Muscle of leg (tissue), 11 donors: ENCODE results near the gene PKD1L1. TPM values are rescaled to one million over a fixed set of nuclear protein-coding genes. Genes with fewer than 3 reads are reported as not detected.

Source experiments
- DNase-seq: peaks from one replicate; pipeline ENCODE4 v3.0.0; 2013
- H3K27ac ChIP-seq: one replicate; pipeline ENCODE4 v1.5.1; 2013; ENCODE audit warnings: mild to moderate bottlenecking, low read length, control low read depth
- H3K27me3 ChIP-seq: one replicate; pipeline ENCODE4 v1.6.1; 2013; ENCODE audit warnings: low read length; ENCODE audit not compliant: control insufficient read depth, insufficient read depth
- H3K36me3 ChIP-seq: one replicate; pipeline ENCODE4 v1.6.1; 2013; ENCODE audit warnings: low read length; ENCODE audit not compliant: control insufficient read depth, insufficient read depth
- H3K4me1 ChIP-seq: one replicate; pipeline ENCODE4 v1.6.1; 2013; ENCODE audit warnings: low read length; ENCODE audit not compliant: control insufficient read depth, insufficient read depth
- H3K4me3 ChIP-seq: one replicate; pipeline ENCODE4 v1.5.1; 2013; ENCODE audit warnings: low read length, control low read depth
- H3K9me3 ChIP-seq: replicated peaks from 2 replicates; pipeline ENCODE4 v1.6.1; 2013; ENCODE audit warnings: low read depth, low read length; ENCODE audit not compliant: control insufficient read depth
- WGBS: methylation state at CpG from one replicate; pipeline ENCODE4 v1.1.5; 2013; ENCODE audit warnings: missing lambda C conversion rate; ENCODE audit not compliant: insufficient coverage; 5-methylcytosine and 5-hydroxymethylcytosine counted together
- polyA plus RNA-seq, 8 donors: library from polyadenylated mRNA; unstranded; fragments of 120-200 nt; gene quantifications; one replicate each; pipeline versions ENCODE4 v1.2.1 to v1.2.3, GENCODE V29; 2013; ENCODE audit warnings: inconsistent platforms in 1 of 8, low replicate concordance in 1 of 8; ENCODE audit not compliant: insufficient read length in 8 of 8, insufficient read depth in 1 of 8
- total RNA-seq: library from RNA; stranded (reverse); fragments of 120-200 nt; gene quantifications from one replicate; pipeline ENCODE4 v1.2.4, GENCODE V29; 2013

PKD1L1 gene
- total and polyA plus RNA-seq, 9 donors, result 0.27 to 1.9 (median 0.59) TPM

DNA sequence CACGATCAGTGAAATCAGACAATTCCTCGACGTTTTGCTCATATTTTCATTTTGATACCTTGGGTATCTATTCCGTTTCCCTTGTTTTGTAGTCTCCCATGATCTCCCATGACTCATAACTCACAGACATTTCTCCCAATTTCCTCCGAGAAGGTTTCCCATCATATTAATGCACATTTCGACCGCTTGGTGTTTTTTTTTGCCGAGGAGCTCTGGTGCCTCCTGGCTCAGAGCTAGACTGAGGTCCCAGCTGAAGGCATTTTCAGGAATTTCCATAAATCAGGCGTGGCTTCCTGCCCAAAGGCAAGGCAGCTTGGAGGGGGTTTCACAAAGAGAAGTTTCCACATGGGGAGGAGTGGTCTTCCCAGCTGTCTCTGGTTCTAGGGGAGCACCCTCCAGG lies 218.1 kb downstream of the PKD1L1 start:
- Histone ChIP-seq H3K4me3 (no peak overlapping the region), H3K9me3 (no peaks in the 10 kb centered on the region), H3K4me1 (peaks cover under 1% of the 10 kb centered on the region), H3K36me3 (no peaks in the 10 kb centered on the region), H3K27ac (no peak overlapping the region), H3K27me3 (peaks cover 2% of the 10 kb centered on the region)
- no peak for DNase-seq
- WGBS, result 61% methylated on average over 6 of the region's 9 CpGs

DNA sequence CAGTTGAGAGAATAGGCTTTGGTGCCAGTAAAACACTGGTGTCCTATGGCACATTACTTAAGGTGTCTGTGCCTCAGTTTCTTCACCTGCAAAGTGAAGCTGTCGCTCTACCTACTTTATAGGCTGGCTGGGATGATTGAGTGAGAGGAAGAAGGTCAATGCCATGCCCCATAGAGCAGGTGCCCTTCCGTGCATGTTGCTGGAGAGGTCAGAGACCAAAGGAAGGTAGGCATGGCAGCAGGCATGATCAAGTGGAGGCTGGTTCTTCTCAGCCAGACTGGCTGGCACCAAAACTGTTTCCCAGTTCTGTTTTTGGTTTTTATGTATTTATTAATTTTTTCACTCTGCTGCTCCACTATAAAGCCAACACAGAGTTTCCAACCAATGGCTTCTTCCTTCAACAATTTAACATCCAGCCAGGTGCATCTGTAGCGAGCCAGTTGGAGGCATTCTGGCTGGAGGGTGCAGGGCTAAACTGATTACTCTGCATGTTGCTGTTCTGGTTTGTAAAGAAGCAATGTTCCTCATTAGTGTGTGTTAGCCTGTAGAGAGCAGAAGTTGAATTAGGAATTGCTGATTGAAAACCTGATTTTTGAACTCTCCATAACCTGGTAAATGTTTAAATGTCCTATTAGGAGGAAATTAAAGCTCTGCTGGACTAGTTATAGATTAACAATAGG lies 222.1 kb downstream of the PKD1L1 start:
- H3K4me1 ChIP-seq, result peaks cover 11% of the 10 kb centered on the region
- H3K27ac ChIP-seq, result no peak overlapping the region
- H3K36me3 ChIP-seq, result no peaks in the 10 kb centered on the region
- H3K9me3 ChIP-seq, result no peaks in the 10 kb centered on the region
- no peak for DNase-seq
- WGBS, result 88% methylated on average over 2 of the region's 3 CpGs
- H3K27me3 ChIP-seq, result no peaks in the 10 kb centered on the region
- no peak overlapping the region for H3K4me3 ChIP-seq

DNA sequence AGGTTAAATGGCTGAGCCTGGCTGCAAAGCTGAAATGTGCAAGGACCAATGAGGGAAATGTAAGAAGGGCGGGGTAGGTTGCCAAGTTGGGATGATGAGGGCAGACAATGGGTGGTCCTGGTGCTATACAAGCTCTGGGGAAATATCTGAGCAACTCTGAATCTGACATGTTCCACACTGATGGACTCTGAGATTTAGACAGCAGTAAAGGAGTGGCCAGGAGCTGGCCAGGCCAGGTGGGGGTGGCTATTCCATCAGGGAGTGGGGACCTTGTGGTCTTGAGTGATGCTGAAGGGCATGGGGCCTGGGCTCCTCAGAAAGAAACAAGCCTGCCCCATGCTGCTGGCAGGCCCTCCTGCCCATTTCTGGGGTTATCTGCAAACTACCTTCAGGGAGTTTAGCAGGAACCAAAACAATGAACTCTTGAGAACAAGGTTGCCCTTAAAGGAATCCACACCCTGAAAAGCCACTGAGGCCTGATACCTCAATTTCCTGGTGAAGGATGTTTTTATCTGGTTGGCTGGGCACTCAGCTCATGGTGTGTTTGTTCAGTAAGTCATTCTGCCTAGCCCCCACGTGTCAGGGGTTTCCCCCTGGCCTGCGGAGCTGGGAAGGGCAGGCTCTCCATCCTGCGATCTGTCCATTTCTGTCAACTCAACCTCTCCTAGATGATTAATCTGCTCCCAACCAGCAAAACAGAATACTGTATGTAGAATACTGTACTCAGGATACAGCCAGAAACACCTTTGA lies 223.1 kb downstream of the PKD1L1 start:
- Histone ChIP-seq H3K4me3 (no peak overlapping the region), H3K27ac (no peak overlapping the region), H3K4me1 (peaks cover 17% of the 10 kb centered on the region), H3K9me3 (no peaks in the 10 kb centered on the region), H3K27me3 (no peaks in the 10 kb centered on the region), H3K36me3 (no peaks in the 10 kb centered on the region)
- no peak for DNase-seq
- 63% methylated on average over 1 of the region's 4 CpGs for WGBS

Other genes with a start within 250 kb of the PKD1L1 start
- gene HUS1, start 31.1 kb upstream of the PKD1L1 start, total RNA-seq, result 15.0 TPM
- gene HUS1, start 31.1 kb upstream of the PKD1L1 start, polyA plus RNA-seq, result 10 to 100 TPM; 13.4 to 16.8 (median 14.4) TPM
- not detected for gene SUN3, start 80.6 kb upstream of the PKD1L1 start, total RNA-seq
- not detected for gene SUN3, start 80.6 kb upstream of the PKD1L1 start, polyA plus RNA-seq
- gene C7orf57, start 87.1 kb upstream of the PKD1L1 start, total RNA-seq, result 0.09 TPM
- gene C7orf57, start 87.1 kb upstream of the PKD1L1 start, polyA plus RNA-seq, result under 1 TPM in 5 of 8 donors, not detected in 3; 0.09 to 0.17 (median 0.11) TPM
- 0.71 TPM for gene UPP1, start 140.8 kb upstream of the PKD1L1 start, total RNA-seq
- 1 to 10 TPM; 1.4 to 3.2 (median 1.8) TPM for gene UPP1, start 140.8 kb upstream of the PKD1L1 start, polyA plus RNA-seq
- gene ABCA13, start 223.0 kb upstream of the PKD1L1 start, total RNA-seq, result 0.04 TPM
- under 1 TPM; 0.05 to 0.13 (median 0.08) TPM for gene ABCA13, start 223.0 kb upstream of the PKD1L1 start, polyA plus RNA-seq